ENCODE results near the gene IL22RA1. TPM values are rescaled to one million over a fixed set of nuclear protein-coding genes. Genes with fewer than 3 reads are reported as not detected.

Gene IL22RA1
- total and polyA plus RNA-seq, 9 of the 15 experiments (the other 6 are each of a cell fraction or from before 2014, with no cell fraction given): not detected

- no peak for TF ChIP-seq ZNF592 (IDR thresholded peaks at IDR 0.05)
- TF ChIP-seq RBFOX2 (IDR thresholded peaks at IDR 0.05; ENCODE audit: low read depth, low read length): no peak
- TF ChIP-seq NCOA2 (IDR thresholded peaks at IDR 0.05; ENCODE audit: partially characterized antibody in 2 of 2): no peak
- TF ChIP-seq BHLHE40 (IDR thresholded peaks at IDR 0.05; ENCODE audit: low read length): no peak
- 0 out of 2 replicates have a peak, but pooled peaks have one; percentile 20 for TF ChIP-seq LCOR (CRISPR knock-in tag; IDR thresholded peaks at IDR 0.05)
- no peak for TF ChIP-seq SMARCB1 (IDR thresholded peaks at IDR 0.05; ENCODE audit: insufficient read length, low read depth)
- peak; percentile 70 for TF ChIP-seq NFE2 (IDR thresholded peaks at IDR 0.05; ENCODE audit: low read depth)
- TF ChIP-seq NBN (IDR thresholded peaks at IDR 0.05; ENCODE audit: low read depth): 0 out of 2 replicates have a peak, but pooled peaks have one; percentile 34
Measured at GRCh38 chr1:24070821-24071393, 72.0 kb downstream of the IL22RA1 start (continued).

All from K562 (cell line).